Neural cell (in vitro differentiated cells): ENCODE results near the gene ALDH4A1.

ENCODE experiments used
- EP300 ChIP-seq: fragments of 450-650 bp; conservative IDR thresholded peaks from 2 replicates; pipeline ENCODE4 v1.6.1; 2014; ENCODE audit warnings: antibody characterized with exemption, mild to moderate bottlenecking, moderate library complexity; ENCODE audit not compliant: poor library complexity, severe bottlenecking
- EZH2 ChIP-seq: fragments of 200-600, 300-800 bp; shearing (Covaris generic), sonication (generic); IDR thresholded peaks from 2 replicates; pipeline ENCODE4 v1.6.1; 2014; ENCODE audit warnings: antibody characterized with exemption, low read length, borderline replicate concordance, mild to moderate bottlenecking; ENCODE audit not compliant: insufficient read depth, poor library complexity, severe bottlenecking
- MXI1 ChIP-seq: fragments of 450-650 bp; conservative IDR thresholded peaks from 2 replicates; pipeline ENCODE4 v1.6.1; 2014; ENCODE audit warnings: antibody characterized with exemption, mild to moderate bottlenecking; ENCODE audit not compliant: poor library complexity, severe bottlenecking
- POLR2AphosphoS5 ChIP-seq: IDR thresholded peaks from 2 replicates; pipeline ENCODE4 v1.6.1; 2012
- RAD21 ChIP-seq: fragments of 450-650 bp; conservative IDR thresholded peaks from 2 replicates; pipeline ENCODE4 v1.6.1; 2014; ENCODE audit warnings: antibody characterized with exemption, mild to moderate bottlenecking, moderate library complexity
- SMC3 ChIP-seq: fragments of 450-650 bp; conservative IDR thresholded peaks from 2 replicates; pipeline ENCODE4 v1.6.1; 2014; ENCODE audit warnings: antibody characterized with exemption, mild to moderate bottlenecking, moderate library complexity; ENCODE audit not compliant: poor library complexity
- TAF1 ChIP-seq: IDR thresholded peaks from 2 replicates; pipeline ENCODE4 v1.6.1; 2012; ENCODE audit warnings: low read depth
- TF ChIP-seq, protein P1 (sequence below): fragments of 450-650 bp; IDR thresholded peaks from 2 replicates; pipeline ENCODE4 v1.5.1; 2014; ENCODE audit warnings: antibody characterized with exemption, mild to moderate bottlenecking, moderate library complexity; ENCODE audit not compliant: poor library complexity, severe bottlenecking
- TF ChIP-seq, protein P2 (sequence below): IDR thresholded peaks from 2 replicates; pipeline ENCODE4 v1.6.1; 2012; ENCODE audit warnings: borderline replicate concordance

DNA sequence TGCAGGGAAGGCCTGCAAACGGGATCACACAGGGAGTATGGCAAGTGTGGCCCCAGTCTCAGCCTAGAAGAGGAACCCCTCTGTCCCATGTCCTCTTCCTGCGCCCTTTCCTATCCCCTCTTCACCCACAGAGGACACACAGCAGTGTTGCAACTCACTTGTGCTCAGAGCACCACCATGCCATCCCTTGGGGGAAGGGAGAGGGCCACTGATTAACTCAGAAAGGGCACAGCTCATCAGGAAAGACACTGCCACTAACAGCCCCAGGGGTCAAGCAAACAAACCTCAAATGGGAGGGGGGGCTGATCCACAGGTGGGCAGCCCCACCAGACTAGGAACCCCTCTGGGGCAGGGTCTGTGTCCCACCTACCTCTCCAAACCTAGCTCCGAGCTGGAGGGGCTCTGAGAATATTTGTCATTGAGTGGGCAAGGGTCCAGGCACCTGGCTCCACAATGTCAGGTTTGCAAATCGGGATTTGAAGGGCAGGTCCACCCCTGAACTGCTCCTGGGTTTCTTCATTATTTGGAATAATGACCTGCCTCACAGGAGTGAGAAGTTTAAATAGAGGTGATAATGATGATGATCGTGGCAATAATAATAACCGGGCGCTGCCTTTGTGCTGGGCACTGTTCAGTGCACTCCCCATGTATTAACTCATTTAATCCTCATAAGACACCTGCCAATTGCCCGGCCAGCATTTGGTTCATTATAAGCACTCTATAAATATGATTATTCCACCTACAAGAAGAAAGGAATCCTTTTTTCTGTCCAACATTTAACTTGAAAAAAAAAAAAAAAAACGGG, 1.0 kb downstream of the ALDH4A1 start:
- TF ChIP-seq, protein P1, sequence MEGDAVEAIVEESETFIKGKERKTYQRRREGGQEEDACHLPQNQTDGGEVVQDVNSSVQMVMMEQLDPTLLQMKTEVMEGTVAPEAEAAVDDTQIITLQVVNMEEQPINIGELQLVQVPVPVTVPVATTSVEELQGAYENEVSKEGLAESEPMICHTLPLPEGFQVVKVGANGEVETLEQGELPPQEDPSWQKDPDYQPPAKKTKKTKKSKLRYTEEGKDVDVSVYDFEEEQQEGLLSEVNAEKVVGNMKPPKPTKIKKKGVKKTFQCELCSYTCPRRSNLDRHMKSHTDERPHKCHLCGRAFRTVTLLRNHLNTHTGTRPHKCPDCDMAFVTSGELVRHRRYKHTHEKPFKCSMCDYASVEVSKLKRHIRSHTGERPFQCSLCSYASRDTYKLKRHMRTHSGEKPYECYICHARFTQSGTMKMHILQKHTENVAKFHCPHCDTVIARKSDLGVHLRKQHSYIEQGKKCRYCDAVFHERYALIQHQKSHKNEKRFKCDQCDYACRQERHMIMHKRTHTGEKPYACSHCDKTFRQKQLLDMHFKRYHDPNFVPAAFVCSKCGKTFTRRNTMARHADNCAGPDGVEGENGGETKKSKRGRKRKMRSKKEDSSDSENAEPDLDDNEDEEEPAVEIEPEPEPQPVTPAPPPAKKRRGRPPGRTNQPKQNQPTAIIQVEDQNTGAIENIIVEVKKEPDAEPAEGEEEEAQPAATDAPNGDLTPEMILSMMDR, result no peak
- no peak for TF ChIP-seq EZH2
- TF ChIP-seq, protein P2, sequence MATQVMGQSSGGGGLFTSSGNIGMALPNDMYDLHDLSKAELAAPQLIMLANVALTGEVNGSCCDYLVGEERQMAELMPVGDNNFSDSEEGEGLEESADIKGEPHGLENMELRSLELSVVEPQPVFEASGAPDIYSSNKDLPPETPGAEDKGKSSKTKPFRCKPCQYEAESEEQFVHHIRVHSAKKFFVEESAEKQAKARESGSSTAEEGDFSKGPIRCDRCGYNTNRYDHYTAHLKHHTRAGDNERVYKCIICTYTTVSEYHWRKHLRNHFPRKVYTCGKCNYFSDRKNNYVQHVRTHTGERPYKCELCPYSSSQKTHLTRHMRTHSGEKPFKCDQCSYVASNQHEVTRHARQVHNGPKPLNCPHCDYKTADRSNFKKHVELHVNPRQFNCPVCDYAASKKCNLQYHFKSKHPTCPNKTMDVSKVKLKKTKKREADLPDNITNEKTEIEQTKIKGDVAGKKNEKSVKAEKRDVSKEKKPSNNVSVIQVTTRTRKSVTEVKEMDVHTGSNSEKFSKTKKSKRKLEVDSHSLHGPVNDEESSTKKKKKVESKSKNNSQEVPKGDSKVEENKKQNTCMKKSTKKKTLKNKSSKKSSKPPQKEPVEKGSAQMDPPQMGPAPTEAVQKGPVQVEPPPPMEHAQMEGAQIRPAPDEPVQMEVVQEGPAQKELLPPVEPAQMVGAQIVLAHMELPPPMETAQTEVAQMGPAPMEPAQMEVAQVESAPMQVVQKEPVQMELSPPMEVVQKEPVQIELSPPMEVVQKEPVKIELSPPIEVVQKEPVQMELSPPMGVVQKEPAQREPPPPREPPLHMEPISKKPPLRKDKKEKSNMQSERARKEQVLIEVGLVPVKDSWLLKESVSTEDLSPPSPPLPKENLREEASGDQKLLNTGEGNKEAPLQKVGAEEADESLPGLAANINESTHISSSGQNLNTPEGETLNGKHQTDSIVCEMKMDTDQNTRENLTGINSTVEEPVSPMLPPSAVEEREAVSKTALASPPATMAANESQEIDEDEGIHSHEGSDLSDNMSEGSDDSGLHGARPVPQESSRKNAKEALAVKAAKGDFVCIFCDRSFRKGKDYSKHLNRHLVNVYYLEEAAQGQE, result no peak
- TF ChIP-seq TAF1, result no peak
- TF ChIP-seq POLR2AphosphoS5, result no peak
- no peak for TF ChIP-seq EP300
- TF ChIP-seq MXI1, result no peak
- TF ChIP-seq RAD21, result no peak
- TF ChIP-seq SMC3, result no peak
